Epithelial cell of esophagus (primary cell): Measurements from ENCODE around the gene GFM1.

Experiments used
- DNase-seq: peaks from one replicate; pipeline ENCODE4 v3.0.0; 2010; ENCODE audit warnings: low read depth
- H3K4me3 ChIP-seq: 2 replicates; pipeline ENCODE4 v1.5.1; 2011; ENCODE audit warnings: mild to moderate bottlenecking, low read length, control low read depth
- TF ChIP-seq, protein P1 (sequence below): IDR thresholded peaks from 2 replicates; pipeline ENCODE4 v1.5.1; 2011; ENCODE audit warnings: low read depth, mild to moderate bottlenecking, low read length, control low read depth, inconsistent platforms; ENCODE audit not compliant: insufficient read depth; ENCODE audit errors: missing control alignments

GFM1 gene

DNA sequence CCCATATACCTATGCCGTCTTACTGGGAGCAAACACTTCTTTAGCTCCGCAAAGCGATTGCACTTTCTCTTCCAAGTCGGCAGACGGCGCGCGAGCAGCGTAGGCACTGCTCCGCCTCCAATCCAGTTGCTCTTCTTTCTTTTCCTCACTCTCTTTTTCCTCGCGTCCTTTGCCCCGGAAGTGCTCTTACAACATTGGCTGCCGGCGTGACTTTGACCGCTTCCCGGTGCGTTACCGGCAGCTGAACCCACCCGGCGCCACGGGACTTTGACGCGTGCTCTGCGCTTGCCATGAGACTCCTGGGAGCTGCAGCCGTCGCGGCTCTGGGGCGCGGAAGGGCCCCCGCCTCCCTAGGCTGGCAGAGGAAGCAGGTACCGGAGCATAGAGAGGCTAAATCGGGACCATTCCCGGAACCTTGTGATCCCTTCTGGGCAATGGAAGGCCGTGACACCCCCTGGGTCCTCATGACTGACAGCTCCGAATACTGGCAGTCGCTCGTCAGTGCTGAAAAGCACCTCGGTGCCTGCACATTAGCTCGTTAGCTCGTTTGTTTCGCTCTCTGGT, at the start of gene GFM1:
TSS of gene GFM1 (plus strand) at position 183 of the 564 bp plus-strand sequence. CDS start at position 291, 108 bp downstream.
- TF ChIP-seq, protein P1, sequence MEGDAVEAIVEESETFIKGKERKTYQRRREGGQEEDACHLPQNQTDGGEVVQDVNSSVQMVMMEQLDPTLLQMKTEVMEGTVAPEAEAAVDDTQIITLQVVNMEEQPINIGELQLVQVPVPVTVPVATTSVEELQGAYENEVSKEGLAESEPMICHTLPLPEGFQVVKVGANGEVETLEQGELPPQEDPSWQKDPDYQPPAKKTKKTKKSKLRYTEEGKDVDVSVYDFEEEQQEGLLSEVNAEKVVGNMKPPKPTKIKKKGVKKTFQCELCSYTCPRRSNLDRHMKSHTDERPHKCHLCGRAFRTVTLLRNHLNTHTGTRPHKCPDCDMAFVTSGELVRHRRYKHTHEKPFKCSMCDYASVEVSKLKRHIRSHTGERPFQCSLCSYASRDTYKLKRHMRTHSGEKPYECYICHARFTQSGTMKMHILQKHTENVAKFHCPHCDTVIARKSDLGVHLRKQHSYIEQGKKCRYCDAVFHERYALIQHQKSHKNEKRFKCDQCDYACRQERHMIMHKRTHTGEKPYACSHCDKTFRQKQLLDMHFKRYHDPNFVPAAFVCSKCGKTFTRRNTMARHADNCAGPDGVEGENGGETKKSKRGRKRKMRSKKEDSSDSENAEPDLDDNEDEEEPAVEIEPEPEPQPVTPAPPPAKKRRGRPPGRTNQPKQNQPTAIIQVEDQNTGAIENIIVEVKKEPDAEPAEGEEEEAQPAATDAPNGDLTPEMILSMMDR, result peak; percentile 96
- DNase-seq, result peak; percentile 97
- H3K4me3 ChIP-seq, result peak within 1 kb of the TSS; percentile 85

DNA sequence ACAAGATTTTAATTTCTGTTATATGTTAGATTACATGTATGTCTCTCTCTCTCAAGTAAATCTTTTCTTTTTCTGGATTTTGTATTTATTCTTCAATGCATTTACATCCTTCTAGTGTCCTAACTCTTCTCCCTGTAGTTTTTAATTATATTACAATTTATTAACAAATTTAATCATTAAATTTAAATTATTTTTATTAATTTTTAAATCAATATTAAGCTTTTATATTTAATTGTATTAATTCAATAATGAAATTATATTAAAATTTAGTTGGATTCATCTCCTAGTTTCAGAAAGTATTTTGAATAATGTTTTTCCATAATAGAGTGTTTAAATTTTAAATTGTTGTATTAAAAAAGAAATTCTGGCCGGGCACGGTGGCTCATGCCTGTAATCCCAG, 43.5 kb upstream of the GFM1 start:
- no peak overlapping the region for H3K4me3 ChIP-seq
- TF ChIP-seq, protein P1, result no peak
- DNase-seq, result no peak

DNA sequence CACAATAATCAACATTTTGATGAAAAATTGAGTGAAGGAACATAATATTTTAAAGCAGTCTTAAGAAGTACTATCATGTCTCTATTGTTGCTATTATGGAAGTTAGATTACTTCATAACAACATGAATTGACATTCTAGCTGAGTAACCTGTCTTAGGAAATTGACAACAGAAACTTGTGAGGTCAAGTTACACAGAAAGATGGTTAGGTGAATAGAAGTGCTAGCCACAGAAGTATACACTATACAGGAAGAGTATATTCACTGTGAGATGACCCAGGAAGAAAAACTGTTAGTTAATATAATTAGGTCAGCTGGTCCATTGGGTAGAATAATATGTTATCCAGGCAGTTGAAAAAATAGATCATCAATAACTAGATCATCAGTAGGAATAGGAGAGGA, 42.1 kb upstream of the GFM1 start:
- TF ChIP-seq, protein P1, result no peak
- no peak overlapping the region for H3K4me3 ChIP-seq
- DNase-seq, result no peak

DNA sequence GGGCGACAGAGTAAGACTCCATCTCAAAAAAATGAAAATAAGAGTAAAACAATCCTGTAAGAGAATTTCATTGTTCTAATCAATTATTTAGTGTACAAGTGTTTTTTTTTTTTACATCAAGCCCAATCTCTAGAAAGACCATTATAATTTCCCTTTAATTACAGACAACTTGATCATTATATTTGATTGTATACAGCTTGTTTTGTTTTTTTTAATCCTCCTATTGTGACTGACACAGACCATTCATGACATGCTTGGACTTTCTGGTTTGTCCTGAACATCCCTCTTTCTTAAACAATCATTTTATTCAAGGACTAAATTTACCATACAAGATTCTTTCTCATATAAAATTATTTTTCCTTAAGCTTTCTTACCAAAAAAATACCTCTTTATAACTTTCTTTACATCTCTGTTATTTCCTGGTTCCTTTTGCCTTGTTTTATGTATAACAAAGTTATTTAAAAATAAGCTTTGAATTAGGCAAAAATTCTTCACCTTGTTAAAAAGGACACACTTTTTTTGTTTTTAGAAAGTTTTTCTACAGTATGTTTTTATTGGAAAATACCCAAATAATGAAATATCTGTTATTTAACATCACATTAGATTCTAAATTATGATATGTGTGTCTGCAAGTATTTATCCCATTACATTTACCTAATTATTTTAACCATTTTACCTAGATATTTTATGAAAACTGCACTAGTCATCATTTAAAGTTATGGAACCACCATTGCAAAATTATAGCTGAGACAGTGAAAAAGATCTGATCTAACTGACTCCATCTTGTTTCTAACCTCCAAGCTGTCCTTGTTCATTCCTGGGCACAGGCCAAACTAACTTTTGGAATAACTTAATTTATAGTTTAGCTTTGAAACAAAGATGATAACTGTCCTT, 26.1 kb upstream of the GFM1 start:
- TF ChIP-seq, protein P1, result no peak
- DNase-seq, result no peak
- H3K4me3 ChIP-seq, result no peak overlapping the region

DNA sequence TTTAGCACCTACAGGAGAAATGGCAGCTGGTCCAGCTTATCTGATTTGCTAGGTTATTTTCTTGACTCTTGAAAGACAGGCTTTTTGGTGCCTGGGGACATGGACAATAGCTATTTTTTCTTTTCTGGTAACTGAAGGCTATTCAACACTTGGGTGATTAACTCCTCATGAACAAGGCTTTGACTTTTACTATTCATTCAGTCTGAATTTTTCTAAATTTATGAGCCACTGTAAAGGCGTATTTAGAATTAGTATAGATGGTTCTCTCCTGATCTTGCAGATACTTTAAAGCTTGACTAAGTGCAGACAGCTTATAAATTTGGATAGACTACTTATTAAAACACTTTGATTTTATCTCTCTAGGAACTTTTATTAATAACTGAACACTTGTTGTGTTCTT, 18.4 kb upstream of the GFM1 start:
- no peak overlapping the region for H3K4me3 ChIP-seq
- TF ChIP-seq, protein P1, result no peak
- DNase-seq, result no peak

DNA sequence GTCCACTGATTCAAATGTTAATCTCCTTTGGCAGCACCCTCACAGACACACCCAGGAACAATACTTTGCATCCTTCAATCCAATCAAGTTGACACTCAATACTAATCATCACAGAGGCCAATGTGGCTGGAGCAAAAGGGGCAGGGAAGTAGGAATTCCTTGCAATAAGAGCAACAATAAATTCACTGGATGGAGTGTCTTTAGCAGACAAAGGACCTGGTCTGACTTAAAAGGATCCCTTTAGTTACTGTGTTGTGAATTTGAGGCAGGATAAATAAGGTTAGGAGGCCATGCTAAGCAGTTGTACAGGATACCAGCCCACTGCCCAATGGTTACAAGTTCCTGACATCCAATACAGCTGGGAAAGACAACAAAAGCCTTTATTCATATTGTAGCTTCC, 12.3 kb upstream of the GFM1 start:
- no peak for DNase-seq
- TF ChIP-seq, protein P1, result no peak
- no peak overlapping the region for H3K4me3 ChIP-seq
